SK-N-SH (cell line): Measurements from ENCODE around the gene PDE11A.

ENCODE experiments used
- CTCF ChIP-seq: fragments of 200-600 bp; sonication (generic); IDR thresholded peaks from 2 replicates; pipeline ENCODE4 v1.6.1; 2017; ENCODE audit warnings: antibody characterized with exemption, mild to moderate bottlenecking, moderate library complexity
- FOXJ3 ChIP-seq: sonication (generic); formaldehyde crosslinking; IDR thresholded peaks from 2 replicates; pipeline ENCODE4 v1.5.1; 2020; ENCODE audit warnings: mild to moderate bottlenecking, missing genetic modification reagents
- POLR2AphosphoS5 ChIP-seq: IDR thresholded peaks from 2 replicates; pipeline ENCODE4 v1.6.1; 2012; ENCODE audit warnings: low read depth, low read length
- REST ChIP-seq: IDR thresholded peaks from 2 replicates; pipeline ENCODE4 v1.6.1; 2012; ENCODE audit warnings: mild to moderate bottlenecking, low read depth, low read length, moderate library complexity
- RFX5 ChIP-seq: IDR thresholded peaks from 2 replicates; pipeline ENCODE4 v1.6.1; 2012; ENCODE audit warnings: mild to moderate bottlenecking, improper control_type of control experiment, low read length
- TEAD4 ChIP-seq: IDR thresholded peaks from 2 replicates; pipeline ENCODE4 v1.4.0; 2012; ENCODE audit warnings: mild to moderate bottlenecking, borderline replicate concordance; ENCODE audit not compliant: insufficient read depth

GRCh38 chr2:177808984-177809809, 263.4 kb downstream of the PDE11A start:
- TF ChIP-seq FOXJ3 (no peak), POLR2AphosphoS5 (no peak), RFX5 (no peak), TEAD4 (no peak), REST (no peak), CTCF (no peak)
